Osteocyte (in vitro differentiated cells): Measurements from ENCODE around the gene PTPRJ. TPM values are rescaled to one million over a fixed set of nuclear protein-coding genes. Genes with fewer than 3 reads are reported as not detected.

Source experiments
- DNase-seq: peaks from one replicate; pipeline ENCODE4 v3.0.0; 2021; ENCODE audit warnings: mixed read lengths; ENCODE audit not compliant: unreplicated experiment; ENCODE audit errors: extremely low spot score
- H3K27ac Mint-ChIP-seq: one replicate; pipeline ENCODE4 v1.8.0; 2021; ENCODE audit warnings: mild to moderate bottlenecking, mixed read lengths; ENCODE audit not compliant: unreplicated experiment
- H3K27me3 Mint-ChIP-seq: one replicate; pipeline ENCODE4 v1.8.0; 2021; ENCODE audit warnings: mixed read lengths; ENCODE audit not compliant: unreplicated experiment
- H3K36me3 Mint-ChIP-seq: one replicate; pipeline ENCODE4 v1.8.0; 2021; ENCODE audit warnings: mixed read lengths; ENCODE audit not compliant: unreplicated experiment
- H3K4me1 Mint-ChIP-seq: one replicate; pipeline ENCODE4 v1.8.0; 2021; ENCODE audit warnings: mixed read lengths; ENCODE audit not compliant: unreplicated experiment
- H3K4me3 Mint-ChIP-seq: one replicate; pipeline ENCODE4 v1.8.0; 2021; ENCODE audit warnings: mild to moderate bottlenecking, moderate library complexity, mixed read lengths; ENCODE audit not compliant: unreplicated experiment
- H3K9me3 Mint-ChIP-seq: one replicate; pipeline ENCODE4 v1.8.0; 2021; ENCODE audit warnings: mixed read lengths; ENCODE audit not compliant: unreplicated experiment
- total RNA-seq: library from RNA; stranded (reverse); gene quantifications from 2 replicates; pipeline ENCODE4 v1.2.1, GENCODE V29; 2021
- TF ChIP-seq, protein P1 (sequence below): fragments of 200-600 bp; sonication (generic); IDR thresholded peaks from 2 replicates; pipeline ENCODE4 v1.5.0; 2021; ENCODE audit warnings: antibody characterized with exemption, mild to moderate bottlenecking, moderate library complexity

The PTPRJ gene
- total RNA-seq, 1 donor from 2014 or later = 16.6 TPM

DNA sequence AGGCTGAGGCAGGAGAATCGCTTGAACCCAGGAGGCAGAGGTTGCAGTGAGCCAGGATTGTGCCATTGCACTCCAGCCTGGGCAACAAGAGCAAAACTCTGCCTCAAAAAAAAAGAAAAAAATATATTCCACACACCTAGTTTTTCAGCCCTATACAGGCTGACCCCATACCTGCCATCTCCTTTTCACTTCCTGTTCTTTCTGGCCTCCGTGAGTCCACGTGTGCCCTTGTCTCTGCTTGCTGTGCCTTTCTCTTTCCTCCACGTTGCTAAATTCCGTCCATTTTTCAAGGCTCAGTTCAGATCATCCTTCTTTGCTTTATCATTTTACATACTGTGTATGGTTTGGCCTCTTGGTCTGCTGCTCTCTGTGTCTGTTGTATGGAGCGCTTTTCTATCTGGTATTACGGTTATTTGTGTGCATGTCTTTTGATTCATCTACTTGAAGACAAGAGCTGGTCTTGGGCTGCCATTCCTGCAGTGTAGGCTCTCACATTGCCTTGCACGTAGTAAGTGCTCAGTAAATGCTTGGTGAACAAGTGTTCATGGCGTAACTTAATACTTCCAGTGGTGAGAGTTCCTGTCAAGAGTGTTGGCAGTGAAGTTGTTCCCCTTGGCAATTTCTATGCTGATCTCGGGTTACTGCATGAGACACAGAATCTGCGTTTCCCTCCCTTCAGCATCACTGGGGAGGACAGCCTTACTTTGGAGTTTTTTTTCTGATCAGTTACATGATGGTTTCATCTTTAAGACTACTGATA, 57.5 kb downstream of the PTPRJ start:
- TF ChIP-seq, protein P1, sequence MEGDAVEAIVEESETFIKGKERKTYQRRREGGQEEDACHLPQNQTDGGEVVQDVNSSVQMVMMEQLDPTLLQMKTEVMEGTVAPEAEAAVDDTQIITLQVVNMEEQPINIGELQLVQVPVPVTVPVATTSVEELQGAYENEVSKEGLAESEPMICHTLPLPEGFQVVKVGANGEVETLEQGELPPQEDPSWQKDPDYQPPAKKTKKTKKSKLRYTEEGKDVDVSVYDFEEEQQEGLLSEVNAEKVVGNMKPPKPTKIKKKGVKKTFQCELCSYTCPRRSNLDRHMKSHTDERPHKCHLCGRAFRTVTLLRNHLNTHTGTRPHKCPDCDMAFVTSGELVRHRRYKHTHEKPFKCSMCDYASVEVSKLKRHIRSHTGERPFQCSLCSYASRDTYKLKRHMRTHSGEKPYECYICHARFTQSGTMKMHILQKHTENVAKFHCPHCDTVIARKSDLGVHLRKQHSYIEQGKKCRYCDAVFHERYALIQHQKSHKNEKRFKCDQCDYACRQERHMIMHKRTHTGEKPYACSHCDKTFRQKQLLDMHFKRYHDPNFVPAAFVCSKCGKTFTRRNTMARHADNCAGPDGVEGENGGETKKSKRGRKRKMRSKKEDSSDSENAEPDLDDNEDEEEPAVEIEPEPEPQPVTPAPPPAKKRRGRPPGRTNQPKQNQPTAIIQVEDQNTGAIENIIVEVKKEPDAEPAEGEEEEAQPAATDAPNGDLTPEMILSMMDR = no peak
- Mint-ChIP-seq H3K36me3 (peaks cover 4% of the 10 kb centered on the region), H3K9me3 (no peaks in the 10 kb centered on the region), H3K27me3 (no peaks in the 10 kb centered on the region), H3K4me3 (no peak overlapping the region), H3K27ac (no peak overlapping the region), H3K4me1 (peaks cover 20% of the 10 kb centered on the region)
- no peak for DNase-seq

DNA sequence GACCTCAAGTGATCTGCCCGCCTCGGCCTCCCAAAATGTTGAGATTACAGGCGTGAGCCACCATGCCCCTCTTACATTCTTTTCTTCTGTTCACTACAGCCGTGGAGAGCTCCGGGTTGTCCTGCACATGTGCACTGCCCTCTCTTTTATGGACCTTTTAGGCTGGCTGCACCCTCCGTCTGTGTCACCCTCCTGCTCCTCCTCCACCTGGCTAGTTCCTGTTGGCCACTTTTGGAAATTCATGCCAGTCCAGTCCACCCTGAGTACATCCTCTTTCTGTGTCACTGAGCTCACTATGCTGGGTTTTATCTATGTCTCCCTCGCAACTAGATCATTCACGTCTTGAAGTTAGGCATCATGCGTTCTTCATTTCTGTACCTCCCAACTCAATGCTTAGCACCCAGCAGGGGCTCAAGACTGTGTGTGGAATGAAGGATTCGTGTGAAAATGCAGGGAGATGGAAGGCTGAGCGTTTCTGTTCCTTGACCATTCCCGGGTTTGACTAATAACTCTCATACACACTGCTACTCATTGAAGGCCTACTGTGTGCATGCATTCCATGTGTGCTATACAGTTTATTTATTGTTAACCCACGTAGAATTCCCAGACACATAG, 60.6 kb downstream of the PTPRJ start:
- no peak for DNase-seq
- TF ChIP-seq, protein P1 = no peak
- no peaks in the 10 kb centered on the region for H3K27me3 Mint-ChIP-seq
- H3K4me1 Mint-ChIP-seq = peaks cover 12% of the 10 kb centered on the region
- H3K4me3 Mint-ChIP-seq = no peak overlapping the region
- H3K27ac Mint-ChIP-seq = no peak overlapping the region
- no peaks in the 10 kb centered on the region for H3K36me3 Mint-ChIP-seq
- no peaks in the 10 kb centered on the region for H3K9me3 Mint-ChIP-seq

DNA sequence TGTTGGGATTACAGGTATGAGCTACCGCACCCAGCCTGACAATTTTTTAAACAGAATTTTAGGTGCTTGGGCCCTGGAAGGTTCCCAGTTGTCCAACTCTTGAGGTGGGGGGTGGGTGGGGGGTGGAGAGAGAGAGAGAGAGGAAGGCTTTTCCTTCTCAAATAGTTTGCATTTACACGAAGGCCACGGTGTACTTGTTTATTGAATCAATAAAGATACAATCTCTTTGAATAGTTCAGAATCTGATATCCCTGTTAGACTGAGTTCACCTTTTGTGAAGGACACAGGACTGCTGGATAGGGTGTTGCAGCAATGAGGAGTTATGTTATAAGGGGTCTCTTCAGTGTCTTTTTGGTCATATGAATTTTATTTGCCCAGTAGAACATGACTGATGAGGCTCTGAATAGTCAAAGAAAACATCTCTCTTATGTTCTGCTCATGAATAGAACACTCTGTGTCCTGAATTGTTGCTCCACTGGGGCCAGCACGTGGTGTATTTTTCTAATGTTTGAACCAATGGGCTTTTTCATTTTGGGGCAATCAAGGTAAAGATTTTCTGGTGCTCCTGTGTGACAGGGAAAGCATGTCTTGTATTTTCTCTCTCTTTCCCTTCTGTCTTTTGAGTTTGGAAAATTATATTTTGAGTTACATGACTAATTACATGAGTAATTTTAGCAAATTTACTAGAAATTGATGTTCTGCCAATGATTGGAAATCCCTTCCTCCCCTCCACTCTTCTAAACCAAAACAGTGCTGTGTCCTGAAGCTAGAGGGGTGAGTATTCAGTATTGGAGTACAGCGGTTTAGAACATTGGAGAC, 61.7 kb downstream of the PTPRJ start:
- Mint-ChIP-seq H3K27me3 (no peaks in the 10 kb centered on the region), H3K4me3 (no peak overlapping the region), H3K36me3 (no peaks in the 10 kb centered on the region), H3K4me1 (peaks cover 4% of the 10 kb centered on the region), H3K9me3 (no peaks in the 10 kb centered on the region), H3K27ac (no peak overlapping the region)
- TF ChIP-seq, protein P1 = no peak
- DNase-seq = no peak

DNA sequence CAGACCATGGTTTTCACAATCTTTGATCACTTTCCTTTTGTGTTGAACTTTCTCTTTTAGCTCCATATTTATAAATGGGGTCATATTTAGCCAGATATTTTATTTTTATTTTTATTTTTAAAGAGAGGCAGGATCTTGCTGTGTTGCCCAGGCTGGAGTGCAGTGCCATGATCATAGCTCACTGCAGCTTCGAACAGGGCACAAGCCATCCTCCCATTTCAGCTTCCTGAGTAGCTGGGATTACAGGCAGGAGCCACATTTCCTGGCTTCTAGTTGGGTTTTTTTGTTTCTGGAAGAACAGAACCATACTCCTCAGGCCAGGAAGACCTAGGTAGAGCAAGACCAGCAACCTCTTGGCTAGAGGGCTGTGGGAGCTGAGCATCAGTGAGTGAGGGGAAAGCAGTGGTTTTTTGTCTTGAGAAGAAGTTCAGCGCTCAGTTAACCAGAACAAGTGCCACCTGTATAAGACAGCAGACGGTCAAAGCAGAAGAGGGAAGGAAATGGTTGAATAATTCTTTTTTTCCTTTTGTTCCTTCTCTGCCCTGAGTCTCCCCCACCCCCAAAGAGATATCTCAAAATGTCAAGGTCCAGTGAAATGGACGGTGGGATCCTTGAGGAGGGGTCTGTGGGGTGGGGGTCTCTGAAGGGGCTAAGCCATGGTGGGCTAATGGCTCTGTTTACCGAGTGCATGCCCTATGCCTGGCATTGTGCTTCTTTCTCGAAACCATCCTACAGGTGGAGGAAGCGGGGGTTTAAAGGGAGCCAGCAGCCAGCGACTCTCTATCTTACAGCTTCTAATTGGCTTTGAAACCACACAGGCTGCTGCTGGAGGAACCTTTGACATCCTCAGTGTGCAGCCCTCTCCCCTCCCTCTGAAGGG, 63.0 kb downstream of the PTPRJ start:
- H3K27ac Mint-ChIP-seq = no peak overlapping the region
- H3K36me3 Mint-ChIP-seq = no peaks in the 10 kb centered on the region
- H3K4me1 Mint-ChIP-seq = peaks cover 14% of the 10 kb centered on the region

More for the DNA sequence above, 63.0 kb downstream of the PTPRJ start:
- DNase-seq = no peak
- H3K9me3 Mint-ChIP-seq = no peaks in the 10 kb centered on the region
- TF ChIP-seq, protein P1 = no peak
- no peak overlapping the region for H3K4me3 Mint-ChIP-seq
- no peaks in the 10 kb centered on the region for H3K27me3 Mint-ChIP-seq
